K562 (cell line): Measurements from ENCODE around the gene ZNF83.

ENCODE experiments used
- MCM2 ChIP-seq: fragments of 450-650 bp; IDR thresholded peaks from 2 replicates; pipeline ENCODE4 v1.6.1; 2017; ENCODE audit warnings: low read depth, mild to moderate bottlenecking
- NR2C2 ChIP-seq, 2 experiments: fragments of 200-800 bp in 1 of 2; sonication (Bioruptor generic) in 1 of 2; sonication (generic) in 1 of 2; formaldehyde crosslinking in 1 of 2; IDR thresholded peaks; 2 replicates each; pipeline versions ENCODE4 v1.6.1 to v1.8.0; 2016 to 2022; ENCODE audit warnings: mild to moderate bottlenecking in 1 of 2, missing compliant biosample characterization in 1 of 2, missing genetic modification characterization in 1 of 2, missing genetic modification reagents in 1 of 2
- SMARCA5 ChIP-seq: fragments of 450-650 bp; IDR thresholded peaks from 2 replicates; pipeline ENCODE4 v1.6.1; 2016
- TF ChIP-seq, protein P1 (sequence below): sonication (generic); formaldehyde crosslinking; IDR thresholded peaks from 2 replicates; pipeline ENCODE4 v1.8.0; 2023; ENCODE audit warnings: missing genetic modification reagents, mild to moderate bottlenecking, borderline replicate concordance

DNA sequence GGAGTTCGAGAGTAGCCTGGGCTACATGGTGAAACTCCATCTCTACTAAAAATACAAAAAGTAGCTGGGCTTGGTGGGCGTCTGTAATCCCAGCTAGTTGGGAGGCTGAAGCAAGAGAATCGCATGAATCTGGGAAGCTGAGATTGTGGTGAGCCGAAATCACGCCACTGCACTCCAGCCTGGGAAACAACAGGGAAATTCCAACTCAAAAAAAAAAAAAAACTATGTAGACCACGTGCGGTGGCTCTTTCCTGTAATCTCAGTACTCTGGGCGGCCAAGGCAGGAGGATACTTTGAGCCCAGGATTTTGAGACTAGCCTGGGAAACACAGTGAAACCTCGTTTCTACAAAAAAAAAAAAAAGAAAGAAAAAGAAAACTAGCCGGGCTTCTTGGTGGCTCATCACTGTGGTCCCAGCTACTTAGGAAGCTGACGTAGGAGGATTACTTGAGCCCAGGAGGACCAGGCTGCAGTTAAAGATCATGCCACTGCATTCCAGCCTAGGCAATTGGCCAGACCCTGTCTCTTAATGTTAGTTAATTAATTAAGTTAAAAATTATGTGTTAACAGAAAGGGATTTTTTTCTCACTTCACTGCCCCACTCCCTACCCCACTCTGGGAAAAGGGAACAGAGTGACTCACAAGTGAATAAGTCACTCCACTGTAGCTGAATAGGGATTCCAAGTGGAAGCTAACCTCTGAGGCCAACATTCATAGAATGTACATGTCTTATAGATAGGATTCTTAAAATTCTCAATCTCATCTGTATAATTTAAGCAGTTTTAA lies 2.2 kb downstream of the ZNF83 start:
- TF ChIP-seq NR2C2 (CRISPR knock-in tag; IDR thresholded peaks at IDR 0.05) = no peak
- no peak for TF ChIP-seq NR2C2 (tag; IDR thresholded peaks at IDR 0.05)
- TF ChIP-seq SMARCA5 = no peak
- TF ChIP-seq MCM2 = no peak
- TF ChIP-seq, protein P1, sequence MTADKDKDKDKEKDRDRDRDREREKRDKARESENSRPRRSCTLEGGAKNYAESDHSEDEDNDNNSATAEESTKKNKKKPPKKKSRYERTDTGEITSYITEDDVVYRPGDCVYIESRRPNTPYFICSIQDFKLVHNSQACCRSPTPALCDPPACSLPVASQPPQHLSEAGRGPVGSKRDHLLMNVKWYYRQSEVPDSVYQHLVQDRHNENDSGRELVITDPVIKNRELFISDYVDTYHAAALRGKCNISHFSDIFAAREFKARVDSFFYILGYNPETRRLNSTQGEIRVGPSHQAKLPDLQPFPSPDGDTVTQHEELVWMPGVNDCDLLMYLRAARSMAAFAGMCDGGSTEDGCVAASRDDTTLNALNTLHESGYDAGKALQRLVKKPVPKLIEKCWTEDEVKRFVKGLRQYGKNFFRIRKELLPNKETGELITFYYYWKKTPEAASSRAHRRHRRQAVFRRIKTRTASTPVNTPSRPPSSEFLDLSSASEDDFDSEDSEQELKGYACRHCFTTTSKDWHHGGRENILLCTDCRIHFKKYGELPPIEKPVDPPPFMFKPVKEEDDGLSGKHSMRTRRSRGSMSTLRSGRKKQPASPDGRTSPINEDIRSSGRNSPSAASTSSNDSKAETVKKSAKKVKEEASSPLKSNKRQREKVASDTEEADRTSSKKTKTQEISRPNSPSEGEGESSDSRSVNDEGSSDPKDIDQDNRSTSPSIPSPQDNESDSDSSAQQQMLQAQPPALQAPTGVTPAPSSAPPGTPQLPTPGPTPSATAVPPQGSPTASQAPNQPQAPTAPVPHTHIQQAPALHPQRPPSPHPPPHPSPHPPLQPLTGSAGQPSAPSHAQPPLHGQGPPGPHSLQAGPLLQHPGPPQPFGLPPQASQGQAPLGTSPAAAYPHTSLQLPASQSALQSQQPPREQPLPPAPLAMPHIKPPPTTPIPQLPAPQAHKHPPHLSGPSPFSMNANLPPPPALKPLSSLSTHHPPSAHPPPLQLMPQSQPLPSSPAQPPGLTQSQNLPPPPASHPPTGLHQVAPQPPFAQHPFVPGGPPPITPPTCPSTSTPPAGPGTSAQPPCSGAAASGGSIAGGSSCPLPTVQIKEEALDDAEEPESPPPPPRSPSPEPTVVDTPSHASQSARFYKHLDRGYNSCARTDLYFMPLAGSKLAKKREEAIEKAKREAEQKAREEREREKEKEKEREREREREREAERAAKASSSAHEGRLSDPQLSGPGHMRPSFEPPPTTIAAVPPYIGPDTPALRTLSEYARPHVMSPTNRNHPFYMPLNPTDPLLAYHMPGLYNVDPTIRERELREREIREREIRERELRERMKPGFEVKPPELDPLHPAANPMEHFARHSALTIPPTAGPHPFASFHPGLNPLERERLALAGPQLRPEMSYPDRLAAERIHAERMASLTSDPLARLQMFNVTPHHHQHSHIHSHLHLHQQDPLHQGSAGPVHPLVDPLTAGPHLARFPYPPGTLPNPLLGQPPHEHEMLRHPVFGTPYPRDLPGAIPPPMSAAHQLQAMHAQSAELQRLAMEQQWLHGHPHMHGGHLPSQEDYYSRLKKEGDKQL (CRISPR knock-in tag) = no peak
